GM12872 (cell line): ENCODE measurements around the gene NXNL1.

Experiments used
- TF ChIP-seq, protein P1 (sequence below): IDR thresholded peaks from 3 replicates; pipeline ENCODE4 v1.5.1; 2011; ENCODE audit warnings: low read depth, mild to moderate bottlenecking, low read length, moderate library complexity; ENCODE audit not compliant: insufficient read depth

NXNL1 gene

GRCh38 chr19:17429641-17430113 is 31.0 kb downstream of the NXNL1 start:
- TF ChIP-seq, protein P1, sequence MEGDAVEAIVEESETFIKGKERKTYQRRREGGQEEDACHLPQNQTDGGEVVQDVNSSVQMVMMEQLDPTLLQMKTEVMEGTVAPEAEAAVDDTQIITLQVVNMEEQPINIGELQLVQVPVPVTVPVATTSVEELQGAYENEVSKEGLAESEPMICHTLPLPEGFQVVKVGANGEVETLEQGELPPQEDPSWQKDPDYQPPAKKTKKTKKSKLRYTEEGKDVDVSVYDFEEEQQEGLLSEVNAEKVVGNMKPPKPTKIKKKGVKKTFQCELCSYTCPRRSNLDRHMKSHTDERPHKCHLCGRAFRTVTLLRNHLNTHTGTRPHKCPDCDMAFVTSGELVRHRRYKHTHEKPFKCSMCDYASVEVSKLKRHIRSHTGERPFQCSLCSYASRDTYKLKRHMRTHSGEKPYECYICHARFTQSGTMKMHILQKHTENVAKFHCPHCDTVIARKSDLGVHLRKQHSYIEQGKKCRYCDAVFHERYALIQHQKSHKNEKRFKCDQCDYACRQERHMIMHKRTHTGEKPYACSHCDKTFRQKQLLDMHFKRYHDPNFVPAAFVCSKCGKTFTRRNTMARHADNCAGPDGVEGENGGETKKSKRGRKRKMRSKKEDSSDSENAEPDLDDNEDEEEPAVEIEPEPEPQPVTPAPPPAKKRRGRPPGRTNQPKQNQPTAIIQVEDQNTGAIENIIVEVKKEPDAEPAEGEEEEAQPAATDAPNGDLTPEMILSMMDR = no peak

DNA sequence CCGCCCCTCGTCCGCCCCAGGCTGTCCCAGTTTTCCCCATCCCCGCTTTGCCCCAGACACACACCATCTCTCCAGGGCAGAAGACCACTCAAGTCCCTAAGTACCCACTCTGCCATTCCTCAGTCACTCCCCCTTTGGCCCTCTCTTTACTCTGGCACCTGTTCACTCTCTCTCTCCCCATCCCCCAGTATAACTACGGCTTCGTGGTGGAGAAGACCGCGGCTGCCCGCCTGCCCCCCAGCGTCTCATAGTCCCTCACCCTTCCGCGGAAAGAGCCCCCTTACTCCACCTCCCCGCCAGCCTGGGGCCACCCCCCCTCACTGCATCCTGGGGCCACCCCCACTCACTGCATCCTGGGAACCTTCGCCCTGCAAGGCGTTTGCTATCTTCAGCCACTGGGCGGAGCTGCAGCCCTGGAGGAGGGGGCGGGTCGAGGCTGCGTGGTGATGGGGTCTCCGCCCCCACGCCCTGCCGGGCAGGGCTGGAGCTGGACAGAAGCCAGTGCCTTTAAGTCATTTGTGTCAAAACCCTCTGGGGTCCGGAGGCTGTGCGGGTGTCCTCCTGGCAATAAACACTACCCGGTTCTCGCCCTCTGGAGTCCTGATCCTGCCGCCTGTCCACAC is 35.9 kb downstream of the NXNL1 start:
- TF ChIP-seq, protein P1 = peak; percentile 44

- TF ChIP-seq, protein P1 = no peak
These were observed 37.1 kb downstream of the NXNL1 start for GRCh38 chr19:17423429-17424208.

GRCh38 chr19:17421942-17422341 is 38.8 kb downstream of the NXNL1 start:
- TF ChIP-seq, protein P1 = no peak

DNA sequence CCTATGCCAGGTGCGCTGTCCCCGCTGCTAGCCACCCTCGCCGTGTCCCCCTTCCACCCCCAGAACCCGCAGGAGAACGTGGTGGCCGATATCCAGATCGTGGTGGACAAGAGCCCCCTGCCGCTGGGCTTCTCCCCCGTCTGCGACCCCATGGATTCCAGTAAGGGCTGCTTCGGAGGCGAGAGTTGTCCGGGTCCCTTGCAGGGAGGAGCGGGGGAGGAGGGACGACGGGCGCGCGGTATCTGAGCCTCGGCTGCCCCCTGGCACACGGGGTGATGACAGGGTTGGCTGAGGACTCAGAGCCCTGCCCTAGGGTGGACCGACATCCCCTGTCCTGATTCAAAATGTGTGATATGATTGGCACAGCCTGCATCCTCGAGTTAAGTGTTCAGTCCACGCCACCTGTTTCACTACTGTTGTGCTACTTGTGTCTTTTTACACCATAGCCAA is 40.2 kb downstream of the NXNL1 start:
- TF ChIP-seq, protein P1 = no peak

- TF ChIP-seq, protein P1 = no peak
These were observed 40.9 kb downstream of the NXNL1 start, which contains the start of gene MVB12A for GRCh38 chr19:17419621-17420474. Gene MVB12A (plus strand): TSS chr19:17420047. CDS start chr19:17420136, 89 bp downstream.
